Astrocyte of the spinal cord (primary cell): ENCODE results near the gene NLGN4X.

Experiments
- DNase-seq: peaks from one replicate; pipeline ENCODE4 v3.0.0; 2011; ENCODE audit warnings: low read depth, low spot score
- H3K4me3 ChIP-seq: 2 replicates; pipeline ENCODE4 v1.5.1; 2011; ENCODE audit warnings: low read depth, mild to moderate bottlenecking, low read length, moderate library complexity
- CTCF ChIP-seq: IDR thresholded peaks from 2 replicates; pipeline ENCODE4 v1.5.1; 2012; ENCODE audit warnings: low read depth, mild to moderate bottlenecking, low read length, inconsistent platforms
- in situ Hi-C: cut with HindIII; loops from 2 replicates; pipeline ENCODE4 v1.10.0; 2017; ENCODE audit warnings: low sequenced_read_pairs

Gene NLGN4X

GRCh38 chrX:6227453-6227835 is 1.2 kb downstream of the NLGN4X start:
- in situ Hi-C loops = no loop called here
- no peak for TF ChIP-seq CTCF
- no peak for DNase-seq
- peak overlapping the region; percentile 50 for H3K4me3 ChIP-seq

GRCh38 chrX:6226596-6227452 is 1.8 kb downstream of the NLGN4X start:
- TF ChIP-seq CTCF = no peak
- peak overlapping the region; percentile 50 for H3K4me3 ChIP-seq

GRCh38 chrX:6225911-6226595 is 2.6 kb downstream of the NLGN4X start:
- peak; percentile 8 for DNase-seq
- in situ Hi-C loops = no loop called here
- TF ChIP-seq CTCF = peak; percentile 18
- peak overlapping the region; percentile 50 for H3K4me3 ChIP-seq

More at GRCh38 chrX:6226596-6227452, 1.8 kb downstream of the NLGN4X start:
- no peak for DNase-seq
- in situ Hi-C loops = no loop called here

GRCh38 chrX:6225288-6225910 is 3.3 kb downstream of the NLGN4X start:
- DNase-seq = no peak
- no peak for TF ChIP-seq CTCF
- H3K4me3 ChIP-seq = peak overlapping the region; percentile 50
- in situ Hi-C loops = no loop called here

- no peak overlapping the region for H3K4me3 ChIP-seq
- no peak for DNase-seq
- no peak for TF ChIP-seq CTCF
- in situ Hi-C loops = no loop called here
Measured at GRCh38 chrX:6223516-6223915, 5.2 kb downstream of the NLGN4X start.

- no peak for DNase-seq
- in situ Hi-C loops = no loop called here
- H3K4me3 ChIP-seq = no peak overlapping the region
- no peak for TF ChIP-seq CTCF
Measured at GRCh38 chrX:6210230-6210629, 18.4 kb downstream of the NLGN4X start.
